ENCODE measurements around the gene RPL22L1.

DNA sequence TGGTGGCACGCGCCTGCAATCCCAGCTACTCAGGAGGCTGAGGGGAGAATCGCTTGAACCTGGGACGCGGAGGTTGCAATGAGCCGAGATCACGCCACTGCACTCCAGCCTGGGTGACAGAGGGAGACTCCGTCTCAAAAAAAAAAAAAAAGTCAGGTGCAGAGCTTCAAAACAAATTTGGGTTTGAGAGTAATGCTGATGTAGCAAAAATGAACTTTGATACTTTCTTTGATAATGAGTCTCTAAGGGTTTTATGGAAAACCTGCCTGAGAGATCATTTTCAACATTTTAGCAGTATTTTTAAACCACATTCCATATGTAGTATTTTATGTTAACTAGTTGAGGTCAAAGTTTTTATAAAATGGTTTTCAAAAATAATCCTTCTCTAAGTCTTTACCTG is 23.9 kb upstream of the RPL22L1 start:
- no peak for TF ChIP-seq CTCF (IDR thresholded peaks at IDR 0.05)
- TF ChIP-seq POLR2AphosphoS5 (IDR thresholded peaks at IDR 0.05), result no peak
- TF ChIP-seq POLR2A (IDR thresholded peaks at IDR 0.05), result no peak

Measured in sigmoid colon (tissue), 4 donors.